ENCODE data around the gene PPP1R36.

PPP1R36 gene

GRCh38 chr14:64540208-64541202 is 9.3 kb upstream of the PPP1R36 start, which contains the start of gene HSPA2:
TSS of gene HSPA2 (plus strand) at chr14:64540741. CDS start at chr14:64540850, 109 bp downstream.
- H3K4me3 ChIP-seq (ENCODE audit: low read length), result peak within 1 kb of the TSS; percentile 55
- DNase-seq (ENCODE audit: low read depth), result peak; percentile 100
- TF ChIP-seq CTCF (IDR thresholded peaks at IDR 0.05; ENCODE audit: insufficient read depth, low read depth, low read length, missing control alignments), result peak; percentile 82

- no peak for DNase-seq (ENCODE audit: low read depth)
- H3K4me3 ChIP-seq (ENCODE audit: low read length), result peak overlapping the region; percentile 48
- peak; percentile 28 for TF ChIP-seq CTCF (IDR thresholded peaks at IDR 0.05; ENCODE audit: insufficient read depth, low read depth, low read length, missing control alignments)
These were observed 8.3 kb upstream of the PPP1R36 start for GRCh38 chr14:64541261-64541971.

- DNase-seq (ENCODE audit: low read depth), result no peak
- H3K4me3 ChIP-seq (ENCODE audit: low read length), result peak overlapping the region; percentile 48
- no peak for TF ChIP-seq CTCF (IDR thresholded peaks at IDR 0.05; ENCODE audit: insufficient read depth, low read depth, low read length, missing control alignments)
These were observed 7.6 kb upstream of the PPP1R36 start for GRCh38 chr14:64541972-64542835.

- DNase-seq (ENCODE audit: low read depth), result no peak
- H3K4me3 ChIP-seq (ENCODE audit: low read length), result peak overlapping the region; percentile 48
These were observed 6.9 kb upstream of the PPP1R36 start for GRCh38 chr14:64542836-64543201.

GRCh38 chr14:64544607-64545312 is 5.0 kb upstream of the PPP1R36 start:
- no peak overlapping the region for H3K4me3 ChIP-seq (ENCODE audit: low read length)
- DNase-seq (ENCODE audit: low read depth), result no peak
- TF ChIP-seq CTCF (IDR thresholded peaks at IDR 0.05; ENCODE audit: insufficient read depth, low read depth, low read length, missing control alignments), result no peak

More at GRCh38 chr14:64542836-64543201, 6.9 kb upstream of the PPP1R36 start:
- no peak for TF ChIP-seq CTCF (IDR thresholded peaks at IDR 0.05; ENCODE audit: insufficient read depth, low read depth, low read length, missing control alignments)

- no peak overlapping the region for H3K4me3 ChIP-seq (ENCODE audit: low read length)
- DNase-seq (ENCODE audit: low read depth), result peak; percentile 41
- TF ChIP-seq CTCF (IDR thresholded peaks at IDR 0.05; ENCODE audit: insufficient read depth, low read depth, low read length, missing control alignments), result no peak
These were observed 745 bp upstream of the PPP1R36 start for GRCh38 chr14:64549016-64549415.

Measured in epithelial cell of esophagus (primary cell).